Uterus (tissue), 4 donors: ENCODE data around the gene INPP5A. TPM values are rescaled to one million over a fixed set of nuclear protein-coding genes. Genes with fewer than 3 reads are reported as not detected.

Source experiments
- DNase-seq, 2 donors: peaks; one replicate each; pipeline ENCODE4 v3.0.0-alpha.2; 2019 to 2020
- H3K27ac ChIP-seq, 2 donors: fragments of 200-600 bp; sonication (generic); 1 replicate in 1 of 2; 2 replicates in 1 of 2; pipeline ENCODE4 v1.5.1; 2016 to 2018
- H3K27me3 ChIP-seq, 2 donors: fragments of 200-600 bp; sonication (generic); one replicate each; pipeline ENCODE4 v1.5.1; 2018 to 2019; ENCODE audit warnings: control low read depth in 1 of 2
- H3K36me3 ChIP-seq, 2 donors: fragments of 200-600 bp; sonication (generic); one replicate each; pipeline ENCODE4 v1.5.1; 2019; ENCODE audit warnings: control low read depth in 1 of 2
- H3K4me1 ChIP-seq, 2 donors: fragments of 200-600 bp; sonication (generic); one replicate each; pipeline ENCODE4 v1.5.1; 2018 to 2019; ENCODE audit warnings: control low read depth in 1 of 2
- H3K4me3 ChIP-seq, 2 donors: fragments of 200-600 bp; sonication (generic); 1 replicate in 1 of 2; 2 replicates in 1 of 2; pipeline ENCODE4 v1.5.1; 2018 to 2019; ENCODE audit warnings: mild to moderate bottlenecking in 1 of 2
- H3K9me3 ChIP-seq, 2 donors: fragments of 200-600 bp; sonication (generic); one replicate each; pipeline ENCODE4 v1.5.1; 2019; ENCODE audit warnings: control low read depth in 1 of 2
- CTCF ChIP-seq, 4 experiments: fragments of 200-600 bp in 2 of 4; fragments of 450-650 bp in 2 of 4; sonication (generic) in 2 of 4; IDR thresholded peaks; one replicate each; pipeline ENCODE4 v1.5.1; 2016 to 2019; ENCODE audit warnings: antibody characterized with exemption in 4 of 4, mild to moderate bottlenecking in 2 of 4, moderate library complexity in 1 of 4
- POLR2A ChIP-seq, 2 donors: fragments of 450-650 bp; IDR thresholded peaks; one replicate each; pipeline ENCODE4 v1.6.1; 2016; ENCODE audit warnings: antibody characterized with exemption in 2 of 2, mild to moderate bottlenecking in 1 of 2, moderate library complexity in 1 of 2
- intact Hi-C: fragments of 100-400 bp; cut with DNase I; formaldehyde crosslinking; loops from one replicate; pipeline ENCODE4 v1.15.1; 2023; ENCODE audit warnings: low total_unique reads
- total RNA-seq, 4 donors: library from RNA; depleted of rRNA in 3 of 4; stranded (reverse); fragments of >200 nt in 3 of 4; gene quantifications; one replicate each; pipeline versions ENCODE4 v1.1.0 to v1.2.4, GENCODE V29; 2014 to 2023
- donor health status: DM: yes; HTN: yes; CAD: no.

Gene INPP5A
- total RNA-seq, 4 donors from 2014 or later, result 22.5 to 160 (median 93.2) TPM

- intact Hi-C loops, result no loop called here
- H3K4me1 ChIP-seq, result no peaks in the 10 kb centered on the region
- H3K4me3 ChIP-seq, result no peak overlapping the region
- no peaks in the 10 kb centered on the region for H3K9me3 ChIP-seq
- no peak overlapping the region for H3K27ac ChIP-seq
- no peak for TF ChIP-seq CTCF (IDR thresholded peaks at IDR 0.05)
- TF ChIP-seq POLR2A (IDR thresholded peaks at IDR 0.05), result no peak
- no peaks in the 10 kb centered on the region for H3K27me3 ChIP-seq
- DNase-seq, result no peak
- no peaks in the 10 kb centered on the region for H3K36me3 ChIP-seq
Observed at GRCh38 chr10:132737390-132738048, 199.9 kb downstream of the INPP5A start.

GRCh38 chr10:132738454-132739224 lies 201.1 kb downstream of the INPP5A start:
- no peaks in the 10 kb centered on the region for H3K36me3 ChIP-seq
- no peak overlapping the region for H3K4me3 ChIP-seq
- no peak for DNase-seq
- H3K4me1 ChIP-seq, result no peaks in the 10 kb centered on the region
- intact Hi-C loops, result no loop called here
- no peak for TF ChIP-seq POLR2A (IDR thresholded peaks at IDR 0.05)
- no peak for TF ChIP-seq CTCF (IDR thresholded peaks at IDR 0.05)
- no peak overlapping the region for H3K27ac ChIP-seq
- no peaks in the 10 kb centered on the region for H3K9me3 ChIP-seq
- no peaks in the 10 kb centered on the region for H3K27me3 ChIP-seq

GRCh38 chr10:132739225-132739613 lies 201.6 kb downstream of the INPP5A start:
- DNase-seq, result no peak
- TF ChIP-seq POLR2A (IDR thresholded peaks at IDR 0.05) (no peak), CTCF (IDR thresholded peaks at IDR 0.05) (no peak)
- intact Hi-C loops, result no loop called here
- Histone ChIP-seq H3K27me3 (no peaks in the 10 kb centered on the region), H3K9me3 (no peaks in the 10 kb centered on the region), H3K4me3 (no peak overlapping the region), H3K27ac (no peak overlapping the region), H3K36me3 (no peaks in the 10 kb centered on the region), H3K4me1 (no peaks in the 10 kb centered on the region)

GRCh38 chr10:132740588-132740987 lies 203.0 kb downstream of the INPP5A start:
- no peaks in the 10 kb centered on the region for H3K36me3 ChIP-seq
- no peaks in the 10 kb centered on the region for H3K9me3 ChIP-seq
- H3K4me3 ChIP-seq, result no peak overlapping the region
- H3K27me3 ChIP-seq, result no peaks in the 10 kb centered on the region
- no peak for DNase-seq
- TF ChIP-seq CTCF (IDR thresholded peaks at IDR 0.05) (no peak), POLR2A (IDR thresholded peaks at IDR 0.05) (no peak)
- intact Hi-C loops, result no loop called here
- H3K27ac ChIP-seq, result no peak overlapping the region
- H3K4me1 ChIP-seq, result no peaks in the 10 kb centered on the region

- Histone ChIP-seq H3K36me3 (no peaks in the 10 kb centered on the region), H3K4me3 (no peak overlapping the region), H3K4me1 (no peaks in the 10 kb centered on the region), H3K27ac (no peak overlapping the region), H3K9me3 (no peaks in the 10 kb centered on the region), H3K27me3 (no peaks in the 10 kb centered on the region)
- no peak for TF ChIP-seq CTCF (IDR thresholded peaks at IDR 0.05)
- TF ChIP-seq POLR2A (IDR thresholded peaks at IDR 0.05), result no peak
- no peak for DNase-seq
- intact Hi-C loops, result no loop called here
Observed at GRCh38 chr10:132742167-132742836, 204.7 kb downstream of the INPP5A start.
